SK-N-SH (cell line): ENCODE measurements around the gene OGFOD3. TPM values are rescaled to one million over a fixed set of nuclear protein-coding genes. Genes with fewer than 3 reads are reported as not detected.

ENCODE experiments used
- CTCF ChIA-PET: fragments of 300-600, 350-600 bp; formaldehyde crosslinking; extraction: SDS; loops from one replicate; lab custom pipeline; 2021; lab: Yijun Ruan, JAX
- POLR2A ChIA-PET: fragments of 350-600 bp; sonication (Branson Sonifier 250); formaldehyde crosslinking; extraction: SDS; loops from one replicate; lab custom pipeline; 2020; ENCODE audit warnings: antibody characterized with exemption, inconsistent platforms; lab: Yijun Ruan, JAX
- DNase-seq: peaks from one replicate; pipeline ENCODE4 v3.0.0; 2012
- H2AFZ ChIP-seq: fragments of 200-600 bp; sonication (generic); 2 replicates; pipeline ENCODE4 v1.8.1; 2016; ENCODE audit warnings: antibody characterized with exemption, mild to moderate bottlenecking, low read depth
- H3F3A ChIP-seq: fragments of 200-600 bp; sonication (generic); replicated peaks from 2 replicates; pipeline ENCODE3; 2016; ENCODE audit warnings: antibody characterized with exemption, mild to moderate bottlenecking; ENCODE audit not compliant: insufficient read depth
- H3K27ac ChIP-seq, 2 experiments: fragments of 200-500 bp in 1 of 2; fragments of 200-600 bp in 1 of 2; sonication (Bioruptor generic) in 1 of 2; sonication (generic), shearing (Covaris generic) in 1 of 2; 2 replicates each; pipeline versions ENCODE4 v1.5.1 to v1.6.1; 2014 to 2016; ENCODE audit warnings: low read depth in 2 of 2, inconsistent platforms in 1 of 2, low read length in 1 of 2, mild to moderate bottlenecking in 1 of 2, mixed read lengths in 1 of 2
- H3K27me3 ChIP-seq: fragments of 200-600 bp; sonication (generic), shearing (Covaris generic); 2 replicates; pipeline ENCODE4 v1.6.1; 2016; ENCODE audit warnings: mixed run types; ENCODE audit not compliant: insufficient read depth
- H3K36me3 ChIP-seq, 2 experiments: fragments of 200-500 bp in 1 of 2; fragments of 200-600 bp in 1 of 2; sonication (Bioruptor generic) in 1 of 2; sonication (generic) in 1 of 2; replicated peaks in 1 of 2; 2 replicates each; pipeline versions ENCODE3 to v1.5.1; 2014 to 2016; ENCODE audit warnings: low read length in 1 of 2, mild to moderate bottlenecking in 1 of 2; ENCODE audit not compliant: insufficient read depth in 2 of 2, control insufficient read depth in 1 of 2
- H3K4me1 ChIP-seq, 2 experiments: fragments of 200-500 bp in 1 of 2; fragments of 200-600 bp in 1 of 2; sonication (Bioruptor generic) in 1 of 2; sonication (generic), shearing (Covaris generic) in 1 of 2; 2 replicates each; pipeline versions ENCODE4 v1.5.1 to v1.6.1; 2014 to 2016; ENCODE audit warnings: low read depth in 1 of 2, low read length in 1 of 2, mixed run types in 1 of 2; ENCODE audit not compliant: insufficient read depth in 2 of 2, control insufficient read depth in 1 of 2
- H3K4me2 ChIP-seq: fragments of 200-600 bp; sonication (generic), shearing (Covaris generic); 2 replicates; pipeline ENCODE4 v1.6.1; 2017; ENCODE audit warnings: mixed run types
- H3K4me3 ChIP-seq, 2 experiments: fragments of 200-500 bp in 1 of 2; fragments of 200-600 bp in 1 of 2; sonication (Bioruptor generic) in 1 of 2; sonication (generic), shearing (Covaris generic) in 1 of 2; 2 replicates each; pipeline versions ENCODE4 v1.5.1 to v1.8.1; 2014 to 2016; ENCODE audit warnings: low read depth in 2 of 2, inconsistent platforms in 1 of 2, low read length in 1 of 2, mild to moderate bottlenecking in 1 of 2, mixed read lengths in 1 of 2, moderate library complexity in 1 of 2
- H3K79me2 ChIP-seq: fragments of 200-600 bp; sonication (generic); 2 replicates; pipeline ENCODE4 v1.8.1; 2017; ENCODE audit warnings: mild to moderate bottlenecking; ENCODE audit not compliant: insufficient read depth
- H3K9ac ChIP-seq: fragments of 200-600 bp; sonication (generic); 2 replicates; pipeline ENCODE4 v1.6.1; 2017; ENCODE audit warnings: mixed run types
- H3K9me2 ChIP-seq: fragments of 200-600 bp; sonication (generic); 2 replicates; pipeline ENCODE4 v1.6.1; 2017; ENCODE audit warnings: mixed run types
- H3K9me3 ChIP-seq: fragments of 200-600 bp; sonication (generic); 2 replicates; pipeline ENCODE4 v1.6.1; 2017; ENCODE audit warnings: mixed run types, mild to moderate bottlenecking, moderate library complexity
- H4K20me1 ChIP-seq: fragments of 200-600 bp; sonication (generic); 2 replicates; pipeline ENCODE4 v1.6.1; 2017; ENCODE audit warnings: mild to moderate bottlenecking, mixed run types; ENCODE audit not compliant: insufficient read depth
- ELF1 ChIP-seq: IDR thresholded peaks from 2 replicates; pipeline ENCODE4 v1.4.0; 2012
- EP300 ChIP-seq, 2 experiments: IDR thresholded peaks; 2 replicates each; pipeline versions ENCODE4 v1.4.0 to v1.6.1; 2012; ENCODE audit warnings: borderline replicate concordance in 1 of 2, low read depth in 1 of 2, low read length in 1 of 2
- FOSL2 ChIP-seq: IDR thresholded peaks from 2 replicates; pipeline ENCODE4 v1.4.0; 2012; ENCODE audit warnings: low read depth, mild to moderate bottlenecking, moderate library complexity, borderline replicate concordance
- MAX ChIP-seq: IDR thresholded peaks from 2 replicates; pipeline ENCODE4 v1.4.0; 2012; ENCODE audit warnings: low read depth
- MXI1 ChIP-seq: IDR thresholded peaks from 2 replicates; pipeline ENCODE4 v1.6.1; 2012; ENCODE audit warnings: mild to moderate bottlenecking, low read depth, low read length, improper control_type of control experiment
- NFIC ChIP-seq: IDR thresholded peaks from 2 replicates; pipeline ENCODE4 v1.4.0; 2012; ENCODE audit warnings: borderline replicate concordance
- NRF1 ChIP-seq: IDR thresholded peaks from 2 replicates; pipeline ENCODE4 v1.6.1; 2012; ENCODE audit warnings: low read depth, mild to moderate bottlenecking, low read length
- PBX3 ChIP-seq: IDR thresholded peaks from 2 replicates; pipeline ENCODE4; 2012
- POLR2AphosphoS5 ChIP-seq: IDR thresholded peaks from 2 replicates; pipeline ENCODE4 v1.6.1; 2012; ENCODE audit warnings: low read depth, low read length
- RCOR1 ChIP-seq: fragments of 150-350 bp; IDR thresholded peaks from 2 replicates; pipeline ENCODE4 v1.6.1; 2017; ENCODE audit warnings: antibody characterized with exemption, low read length
- RFX5 ChIP-seq: IDR thresholded peaks from 2 replicates; pipeline ENCODE4 v1.6.1; 2012; ENCODE audit warnings: mild to moderate bottlenecking, improper control_type of control experiment, low read length
- SIN3A ChIP-seq: IDR thresholded peaks from 2 replicates; pipeline ENCODE4 v1.6.1; 2012; ENCODE audit warnings: low read depth, mild to moderate bottlenecking, low read length, moderate library complexity, borderline replicate concordance
- SMC3 ChIP-seq: IDR thresholded peaks from 2 replicates; pipeline ENCODE4 v1.6.1; 2012; ENCODE audit warnings: low read depth, low read length, improper control_type of control experiment
- TAF1 ChIP-seq: IDR thresholded peaks from 2 replicates; pipeline ENCODE4 v1.6.1; 2012; ENCODE audit warnings: low read depth, mild to moderate bottlenecking, low read length, moderate library complexity, borderline replicate concordance
- USF1 ChIP-seq: IDR thresholded peaks from 2 replicates; pipeline ENCODE4 v1.4.0; 2012; ENCODE audit warnings: low read depth, borderline replicate concordance
- USF2 ChIP-seq: fragments of 150-350 bp; IDR thresholded peaks from 2 replicates; pipeline ENCODE4 v1.6.1; 2017; ENCODE audit warnings: antibody characterized with exemption, low read length, low read depth, borderline replicate concordance
- whole genome bisulfite sequencing: methylation state at CpG from one replicate; pipeline ENCODE4 v1.1.6; 2017; ENCODE audit warnings: low lambda C conversion rate; 5-methylcytosine and 5-hydroxymethylcytosine counted together
- polyA plus RNA-seq, 3 experiments: library from polyadenylated mRNA; depleted of rRNA; stranded (reverse); fragments of >200 nt; gene quantifications; 2 replicates each; pipeline ENCODE4 v1.2.3, GENCODE V29; 2012

The OGFOD3 gene
- polyA plus RNA-seq, 1 of the 3 experiments (the other 2 are of a cell fraction): 68.2 TPM

- Histone ChIP-seq H4K20me1 (peaks cover 6% of the 10 kb centered on the region; the same call in 1 of the 2 replicates), H2AFZ (peak overlapping the region; percentile 1), H3K27ac (peak overlapping the region; percentile 98 to 99), H3K36me3 (peaks cover 14 to 21% of the 10 kb centered on the region in 2 experiments), H3F3A (peaks cover 7% of the 10 kb centered on the region), H3K79me2 (peaks cover 28% of the 10 kb centered on the region), H3K4me2 (peak overlapping the region; percentile 94), H3K4me3 (peak overlapping the region; percentile 74 to 92), H3K9me3 (no peaks in the 10 kb centered on the region), H3K9ac (peak overlapping the region; percentile 95), H3K27me3 (no peaks in the 10 kb centered on the region), H3K9me2 (no peaks in the 10 kb centered on the region), H3K4me1 (peaks cover 5 to 11% of the 10 kb centered on the region in 2 experiments; a peak in 3 of 4 replicates)
- POLR2A ChIA-PET: interaction anchor here (0.7 to 1.3 kb wide), 3 partner anchors 37 to 88 kb away, joined by 3 to 5 read pairs (median 3); no protein-coding TSS in a partner anchor
- CTCF ChIA-PET: interaction anchor here (0.6 to 2.2 kb wide), 4 partner anchors 36 to 252 kb away, joined by 3 to 9 read pairs (median 3); no protein-coding TSS in a partner anchor
- TF ChIP-seq USF2 (peak; percentile 94), TAF1 (no peak; the same call in 1 of the 2 replicates), ELF1 (peak; percentile 99), RCOR1 (no peak), NRF1 (peak; percentile 93), SIN3A (peak; percentile 95), NFIC (no peak), MAX (peak; percentile 98), USF1 (peak; percentile 98), RFX5 (0 out of 2 replicates have a peak, but pooled peaks have one; percentile 30), EP300 (IDR thresholded peaks at IDR 0.05; ENCODE audit: borderline replicate concordance in 1 of 2, low read depth in 1 of 2, low read length in 1 of 2) (0 out of 4 replicates have a peak, but pooled peaks of 1 of the 2 experiments have one; percentile 37), POLR2AphosphoS5 (no peak), FOSL2 (no peak), MXI1 (peak; percentile 99), PBX3 (peak; percentile 76), SMC3 (0 out of 2 replicates have a peak, but pooled peaks have one; percentile 1)
- WGBS: under 1% methylated on average over 8 of the region's 8 CpGs
- DNase-seq: peak; percentile 97
Measured at GRCh38 chr17:82457929-82458178, 39.5 kb upstream of the OGFOD3 start.
